GM21381 (cell line): Measurements from ENCODE around the gene TLR7.
A peak's percentile ranks its signal among the peaks of the same experiment; 100 is the strongest.

Source experiments
- ATAC-seq: cut with Tn5 transposase; IDR thresholded peaks from one replicate; pipeline ENCODE4 v1.9.1; 2021; ENCODE audit warnings: mild to moderate bottlenecking, moderate library complexity; ENCODE audit not compliant: unreplicated experiment

Gene TLR7

DNA sequence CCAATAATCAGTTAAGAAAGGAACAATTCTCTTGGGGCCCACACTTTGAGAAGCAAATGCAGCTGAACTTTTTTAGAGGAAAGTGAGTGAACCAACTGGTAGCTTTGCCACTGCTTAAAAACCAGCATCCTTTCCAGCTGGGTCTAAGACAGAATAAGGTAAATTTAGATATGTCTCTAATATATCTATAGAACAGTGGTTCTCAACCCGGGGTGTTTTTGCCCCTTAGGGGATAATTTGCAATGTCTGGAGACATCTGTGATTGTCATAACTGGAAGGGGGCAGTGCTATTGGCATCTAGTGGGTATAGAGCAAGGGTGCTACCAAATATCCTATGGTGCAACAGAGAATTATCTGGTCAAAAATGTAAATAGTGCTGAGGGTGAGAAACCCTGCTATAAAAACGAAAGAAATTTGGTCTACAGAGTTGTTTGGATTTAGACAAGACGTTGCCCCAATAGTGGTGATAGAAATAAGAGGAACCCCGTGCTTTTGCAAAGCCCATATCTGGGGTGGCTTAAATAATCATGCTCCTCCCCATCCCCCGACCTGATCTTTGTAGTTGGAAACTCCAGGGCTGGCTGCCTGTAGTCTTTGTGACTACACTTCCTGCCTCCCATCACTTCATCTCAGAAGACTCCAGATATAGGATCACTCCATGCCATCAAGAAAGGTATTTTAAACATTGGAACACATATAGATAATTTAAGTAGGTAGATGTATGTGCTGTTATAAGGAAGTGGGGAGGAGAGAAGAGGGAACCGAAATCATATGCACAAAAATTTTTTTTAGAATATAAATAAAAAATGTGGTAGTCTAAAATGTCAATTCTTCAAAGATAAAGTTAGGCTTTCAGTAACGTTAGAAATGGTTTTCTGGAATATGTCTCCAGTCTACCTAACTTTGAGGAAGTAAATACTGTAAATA, at the start of gene TLR7:
Gene TLR7, plus strand, starts transcription at position 622 of the 927 bp plus-strand sequence. CDS start 507 bp downstream, outside the sequence.
- no peak for ATAC-seq

DNA sequence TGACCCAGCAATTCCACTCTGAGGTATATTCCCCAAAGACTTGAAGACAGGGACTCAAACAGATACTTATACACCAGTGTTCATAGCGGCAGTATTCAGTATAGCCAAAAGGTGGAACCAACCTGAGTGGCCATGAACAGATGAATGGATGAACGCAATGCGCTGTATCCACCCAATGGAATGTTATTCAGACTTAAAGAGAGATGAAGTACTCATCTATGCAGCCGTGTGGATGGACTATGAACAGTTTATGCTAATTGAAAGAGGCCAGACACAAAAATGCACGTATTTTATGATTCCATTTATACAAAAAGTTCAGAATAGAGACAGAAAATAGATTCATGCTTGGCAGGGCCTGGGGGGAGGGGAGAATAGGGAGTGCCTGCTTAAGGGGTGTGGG, 49.3 kb upstream of the TLR7 start:
- no peak for ATAC-seq

DNA sequence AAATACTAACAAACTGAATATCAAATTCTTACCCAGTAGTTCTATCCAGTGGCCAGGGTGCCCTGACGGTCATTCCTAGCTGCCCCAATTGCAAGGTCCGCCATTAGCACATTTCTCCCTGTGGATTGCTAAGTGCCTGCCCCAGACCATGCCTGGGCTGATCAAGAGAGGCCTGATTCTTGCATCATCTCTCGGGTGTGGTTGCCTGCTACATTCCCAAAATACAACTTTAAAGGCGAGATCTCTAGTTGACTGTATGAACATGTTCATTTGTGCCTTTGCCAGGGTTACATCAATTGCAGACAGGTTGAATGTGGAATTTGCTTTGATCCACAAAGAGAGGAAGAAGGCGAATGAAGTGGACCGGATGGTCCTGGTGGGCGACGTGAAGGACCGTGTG, 47.6 kb upstream of the TLR7 start:
- no peak for ATAC-seq

DNA sequence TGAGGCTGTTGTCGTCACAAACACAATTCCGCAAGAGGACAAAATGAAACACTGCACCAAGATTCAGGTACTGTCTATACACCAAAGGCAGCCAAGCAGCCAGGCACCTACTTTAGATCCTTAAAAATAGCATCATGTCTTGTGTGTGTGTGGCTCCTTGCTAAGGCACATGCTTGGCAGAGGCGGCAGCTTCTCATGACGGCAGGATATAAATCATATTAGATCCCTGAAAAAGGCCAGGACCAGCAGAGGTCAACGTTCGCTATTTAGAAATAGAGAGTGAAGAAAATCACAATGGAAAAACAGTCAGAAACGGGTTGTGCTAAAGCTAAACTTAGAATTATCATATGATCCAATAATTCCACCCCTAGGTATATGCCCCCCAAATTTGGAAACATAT, 46.1 kb upstream of the TLR7 start:
- no peak for ATAC-seq

DNA sequence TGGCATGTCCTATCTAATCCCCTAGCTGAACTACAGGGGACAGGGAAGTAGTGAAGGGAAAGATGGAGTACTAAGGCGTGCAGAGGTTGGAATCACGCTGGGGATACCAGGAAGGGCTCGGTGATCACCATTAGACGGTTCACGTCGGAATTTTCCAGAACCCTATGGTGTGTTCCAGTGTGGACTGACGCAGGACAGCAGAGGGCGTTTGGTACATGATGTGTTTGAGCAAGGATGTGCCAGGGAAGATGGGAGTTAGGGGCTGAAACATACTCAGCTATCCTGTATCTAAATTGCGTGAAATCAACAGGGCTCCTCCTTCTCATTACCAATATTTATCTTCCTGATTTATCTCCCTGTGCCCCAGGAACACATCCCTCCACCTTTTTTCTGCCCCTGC, 41.9 kb upstream of the TLR7 start:
- ATAC-seq: no peak

DNA sequence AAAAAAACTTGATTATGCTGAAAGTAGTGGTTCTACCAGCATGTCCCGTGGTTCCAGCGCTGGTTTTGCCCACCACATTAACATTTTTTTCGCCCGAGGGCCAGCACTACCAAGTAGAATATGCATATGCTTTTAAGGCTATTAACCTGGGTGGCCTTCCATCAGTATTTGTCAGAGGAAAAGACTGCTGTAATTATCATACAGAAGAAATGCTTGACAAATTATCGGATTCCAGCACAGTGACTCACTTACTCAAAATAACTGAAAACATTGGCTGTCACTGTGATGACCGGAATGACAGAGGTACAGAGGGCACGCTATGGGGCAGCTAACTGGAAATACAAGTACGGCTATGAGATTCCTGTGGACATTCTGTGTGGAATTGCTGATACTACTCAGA, 41.1 kb upstream of the TLR7 start:
- ATAC-seq: no peak

DNA sequence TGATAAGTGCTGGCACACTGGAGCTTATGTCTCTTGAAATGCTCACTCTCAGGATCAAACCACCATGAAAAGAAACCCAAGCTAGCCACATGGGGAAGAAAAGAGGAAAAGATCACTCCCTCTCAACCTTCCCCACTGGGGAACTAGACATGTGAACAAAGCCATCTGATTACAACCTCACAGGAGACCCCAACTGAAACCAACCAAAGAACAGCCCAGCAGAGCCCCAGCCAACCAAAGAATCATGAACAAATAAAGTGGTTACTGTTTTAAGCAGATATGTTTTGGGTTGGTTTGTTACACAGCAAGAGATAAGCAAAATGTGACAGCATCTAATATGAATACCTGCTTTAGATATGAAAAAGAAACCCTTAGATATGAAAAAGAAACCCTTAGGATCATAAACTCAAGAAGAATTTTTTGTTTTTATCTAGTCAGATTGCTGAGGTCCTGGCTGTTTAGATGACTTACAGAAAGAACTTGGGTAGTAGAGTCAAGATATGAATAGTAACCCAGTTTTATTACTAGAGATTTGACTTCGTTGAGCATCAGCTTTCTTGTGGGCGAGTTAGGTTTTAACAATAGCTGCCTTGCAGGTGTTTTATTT, 23.7 kb upstream of the TLR7 start:
- ATAC-seq: no peak

DNA sequence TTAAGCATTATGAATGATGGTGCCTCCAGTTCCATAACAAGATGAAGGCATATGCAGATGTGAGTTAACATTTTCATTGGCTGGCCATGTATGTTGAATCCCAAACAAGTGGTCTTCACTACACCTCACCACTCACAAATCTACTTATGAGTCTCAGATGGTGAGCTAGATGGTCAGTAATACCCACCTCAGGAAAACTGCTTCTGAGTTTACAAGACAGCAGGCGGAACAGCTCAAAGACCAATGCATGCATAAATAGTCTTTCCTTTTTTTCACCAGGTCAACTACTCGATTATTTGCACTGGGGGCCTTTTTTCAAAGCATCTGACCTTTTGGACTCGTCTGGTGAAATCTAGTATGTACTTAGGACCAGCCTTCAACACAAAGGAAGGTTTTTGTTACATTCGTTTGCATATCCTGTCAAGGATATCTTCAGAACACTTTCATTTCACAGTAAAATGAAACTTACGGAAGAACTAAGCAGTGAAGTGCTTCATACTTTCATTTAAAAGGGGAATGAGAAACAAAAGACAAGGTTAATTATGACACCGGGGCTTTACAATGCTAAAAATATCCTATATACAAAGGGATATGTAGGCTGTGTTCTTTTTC, 23.1 kb upstream of the TLR7 start:
- peak; percentile 98 for ATAC-seq

DNA sequence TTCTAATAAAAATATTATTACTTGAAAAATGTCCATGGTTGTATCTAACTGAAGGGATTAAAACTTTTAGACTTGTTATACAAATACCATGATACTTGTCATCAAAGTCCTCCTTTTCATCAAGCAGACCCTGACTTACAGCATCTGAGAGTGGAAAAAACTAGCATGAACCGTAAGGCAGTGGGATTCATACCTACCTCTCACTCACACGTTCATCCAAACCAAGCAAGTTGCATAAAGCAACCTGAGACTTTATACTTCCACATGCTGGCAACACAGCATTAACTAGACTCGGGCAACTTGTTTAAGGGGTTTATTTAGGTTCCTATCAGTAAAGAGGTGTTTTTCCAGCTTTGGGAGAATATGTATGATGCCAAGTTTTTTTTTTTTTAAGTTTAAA, 22.6 kb upstream of the TLR7 start:
- ATAC-seq: peak; percentile 27

DNA sequence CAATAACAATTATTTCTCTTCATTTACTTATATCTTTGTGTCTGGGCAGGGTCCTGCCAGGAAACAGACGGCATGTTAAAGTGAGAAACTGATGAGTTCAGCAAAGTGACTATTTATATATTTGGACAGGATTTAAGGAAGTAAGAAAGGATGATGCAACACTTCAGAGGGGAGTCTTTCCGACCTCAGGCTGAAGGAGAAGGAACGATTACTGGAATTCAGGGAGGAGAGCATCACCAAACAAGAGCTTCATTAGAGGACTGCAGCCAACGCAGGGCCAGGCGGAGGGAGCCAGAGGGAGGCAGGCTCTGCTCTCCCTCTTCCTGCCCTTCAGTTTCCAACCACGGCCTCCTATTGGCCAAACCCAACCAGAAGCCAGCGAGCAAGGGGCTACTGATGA, 1.5 kb upstream of the TLR7 start:
- no peak for ATAC-seq

DNA sequence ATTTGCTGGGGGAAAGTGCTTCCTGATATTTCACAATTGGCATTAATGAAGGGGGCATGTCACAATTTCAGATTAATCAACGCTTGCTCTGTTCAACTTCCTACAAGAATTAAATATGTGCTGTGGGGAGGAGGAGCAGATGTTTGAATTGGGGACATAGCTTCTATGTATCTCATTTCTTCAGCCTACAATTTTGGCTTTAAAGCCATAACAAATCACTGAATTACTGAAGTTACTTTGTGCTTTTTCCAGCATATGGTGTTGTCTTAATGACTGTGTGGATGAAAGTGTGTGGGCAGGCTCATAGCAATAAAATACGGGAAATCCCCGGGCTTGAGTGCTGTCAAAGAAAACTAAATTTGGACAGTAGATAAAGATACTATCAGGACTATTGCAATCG, 813 bp downstream of the TLR7 start:
- ATAC-seq: no peak

DNA sequence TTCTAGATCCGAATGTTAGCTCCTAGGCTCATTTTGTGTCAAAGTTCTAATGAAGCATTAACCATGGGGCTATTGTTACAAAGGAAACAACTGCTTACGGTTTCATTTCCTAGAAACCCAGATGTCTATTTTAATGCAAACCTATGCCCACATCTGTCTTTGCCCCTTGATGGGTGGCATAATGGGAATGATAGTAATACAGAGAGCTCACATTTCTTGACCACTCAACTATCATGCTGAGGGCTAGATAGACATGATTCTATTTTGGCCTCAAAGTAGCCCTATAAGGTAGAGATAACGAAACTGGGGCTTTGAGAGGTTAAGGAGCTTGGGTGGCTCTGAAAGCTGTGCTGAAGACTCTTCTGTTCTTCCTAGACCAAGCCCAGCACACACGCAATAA, 1.9 kb downstream of the TLR7 start:
- peak; percentile 59 for ATAC-seq

DNA sequence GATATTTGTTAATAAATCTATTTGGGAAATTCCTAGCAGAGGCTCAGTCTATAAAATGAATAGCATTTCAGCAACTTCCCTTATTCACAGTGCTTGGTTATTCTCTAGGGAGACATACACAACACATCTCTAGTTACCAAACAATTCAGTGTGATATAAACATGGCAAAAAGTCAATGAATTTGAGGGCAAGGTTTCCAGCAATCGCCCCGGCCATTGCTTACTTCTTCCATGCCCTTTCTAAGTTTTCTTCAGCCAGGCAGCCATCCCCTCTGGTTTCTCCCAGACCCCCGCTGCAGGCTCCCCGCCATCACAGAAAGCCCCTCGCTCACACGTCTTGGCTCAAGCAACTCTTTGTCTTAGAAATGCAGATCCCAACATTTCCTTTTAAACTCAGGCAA, 4.4 kb downstream of the TLR7 start:
- ATAC-seq: no peak

DNA sequence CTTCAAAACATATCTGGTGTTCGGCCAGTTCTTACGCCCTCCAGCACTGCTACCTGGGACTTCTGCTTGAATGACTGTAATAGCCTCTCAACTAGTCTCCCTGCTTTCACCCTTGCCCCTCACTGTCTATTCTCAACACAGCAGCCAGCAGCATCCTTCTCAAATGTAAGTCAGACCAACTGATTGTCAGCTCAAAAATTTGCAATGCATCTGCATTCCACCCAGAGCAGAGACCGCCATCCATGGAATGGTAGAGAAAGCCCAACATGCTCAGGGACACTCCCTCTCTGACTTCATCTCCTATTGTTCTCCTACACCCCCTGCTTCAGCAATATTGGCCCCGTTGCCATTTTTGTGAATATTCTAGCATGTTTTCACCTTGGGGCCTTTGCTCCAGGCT, 5.9 kb downstream of the TLR7 start:
- no peak for ATAC-seq

DNA sequence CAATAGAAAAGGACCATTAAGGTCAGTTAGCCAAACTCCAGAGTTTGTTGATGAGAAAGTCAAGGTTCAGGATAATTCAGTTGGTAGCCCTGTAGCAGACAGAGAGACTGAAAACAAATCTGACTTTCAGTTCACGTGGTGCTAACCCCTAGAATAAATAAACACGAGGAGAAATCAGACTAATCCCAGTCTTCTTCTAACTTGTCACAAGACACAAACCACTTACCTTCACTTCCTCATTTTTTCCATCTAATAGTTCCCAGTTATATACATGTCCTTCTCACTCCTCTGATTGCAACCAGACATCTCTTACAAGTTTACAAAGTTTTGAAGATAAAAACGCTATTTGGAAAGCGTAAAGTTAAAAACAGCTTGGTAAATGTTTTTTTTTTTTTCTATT, 7.7 kb downstream of the TLR7 start:
- ATAC-seq: no peak

DNA sequence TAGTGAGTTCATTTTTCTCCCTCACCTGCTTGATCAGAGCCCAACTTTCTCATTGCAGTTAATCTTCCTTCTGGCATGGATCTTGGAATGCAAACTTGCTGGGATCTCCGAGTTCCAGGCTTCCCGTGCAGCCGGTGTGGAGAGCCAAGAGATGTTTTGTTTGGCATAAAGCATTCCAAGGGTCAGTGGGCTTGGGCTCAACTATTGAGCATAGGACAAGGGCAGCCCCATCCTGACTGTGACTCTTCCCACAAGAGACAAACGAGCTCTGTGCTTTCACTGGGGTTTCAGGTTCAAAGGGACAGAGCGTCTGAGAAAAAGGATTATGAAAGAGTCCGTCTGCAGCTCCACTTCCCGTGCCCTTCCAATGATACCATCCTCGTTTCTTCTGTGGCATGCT, 10.5 kb downstream of the TLR7 start:
- ATAC-seq: no peak

DNA sequence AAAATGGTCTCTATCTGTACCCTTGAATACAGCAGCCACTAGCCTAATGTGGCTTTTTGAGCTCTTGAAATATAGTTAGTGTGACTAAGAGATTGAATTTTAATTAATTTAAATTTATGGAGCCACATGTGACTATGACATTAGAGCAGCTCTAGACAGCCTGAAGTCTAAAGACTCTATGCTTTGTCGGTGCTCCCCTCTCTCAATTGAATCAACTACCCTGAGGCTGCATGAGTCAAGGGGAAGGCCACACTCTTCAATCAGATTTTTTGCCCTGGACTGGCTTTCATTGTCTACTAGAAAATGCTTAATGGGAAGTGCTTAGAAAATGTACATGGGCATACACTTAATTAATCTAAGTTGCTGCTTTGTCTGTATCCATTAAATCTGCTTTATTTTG, 11.7 kb downstream of the TLR7 start:
- ATAC-seq: no peak

DNA sequence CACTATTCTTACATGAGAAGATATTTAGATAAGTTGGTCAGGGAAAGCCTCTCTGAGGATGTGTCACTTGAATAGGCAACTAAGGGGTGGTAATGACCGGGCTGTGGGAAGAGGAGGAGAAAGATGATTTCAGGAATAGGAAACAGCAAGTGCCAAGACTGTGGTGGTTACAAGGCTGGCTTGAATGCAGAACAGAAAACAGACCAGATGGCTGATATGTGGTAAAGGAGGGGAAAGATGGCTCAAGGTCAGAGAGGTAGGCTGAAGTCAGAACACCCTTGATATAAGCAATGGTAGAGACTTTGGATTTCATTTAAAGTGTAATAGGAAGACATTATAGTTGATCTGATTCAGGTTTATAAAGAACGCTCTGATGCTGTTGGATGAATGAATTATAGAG, 15.0 kb downstream of the TLR7 start:
- ATAC-seq: peak; percentile 52

DNA sequence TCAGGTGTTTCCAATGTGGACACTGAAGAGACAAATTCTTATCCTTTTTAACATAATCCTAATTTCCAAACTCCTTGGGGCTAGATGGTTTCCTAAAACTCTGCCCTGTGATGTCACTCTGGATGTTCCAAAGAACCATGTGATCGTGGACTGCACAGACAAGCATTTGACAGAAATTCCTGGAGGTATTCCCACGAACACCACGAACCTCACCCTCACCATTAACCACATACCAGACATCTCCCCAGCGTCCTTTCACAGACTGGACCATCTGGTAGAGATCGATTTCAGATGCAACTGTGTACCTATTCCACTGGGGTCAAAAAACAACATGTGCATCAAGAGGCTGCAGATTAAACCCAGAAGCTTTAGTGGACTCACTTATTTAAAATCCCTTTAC, 18.6 kb downstream of the TLR7 start:
- no peak for ATAC-seq

DNA sequence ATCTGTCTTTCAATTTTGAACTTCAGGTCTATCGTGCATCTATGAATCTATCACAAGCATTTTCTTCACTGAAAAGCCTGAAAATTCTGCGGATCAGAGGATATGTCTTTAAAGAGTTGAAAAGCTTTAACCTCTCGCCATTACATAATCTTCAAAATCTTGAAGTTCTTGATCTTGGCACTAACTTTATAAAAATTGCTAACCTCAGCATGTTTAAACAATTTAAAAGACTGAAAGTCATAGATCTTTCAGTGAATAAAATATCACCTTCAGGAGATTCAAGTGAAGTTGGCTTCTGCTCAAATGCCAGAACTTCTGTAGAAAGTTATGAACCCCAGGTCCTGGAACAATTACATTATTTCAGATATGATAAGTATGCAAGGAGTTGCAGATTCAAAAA, 19.7 kb downstream of the TLR7 start:
- no peak for ATAC-seq

DNA sequence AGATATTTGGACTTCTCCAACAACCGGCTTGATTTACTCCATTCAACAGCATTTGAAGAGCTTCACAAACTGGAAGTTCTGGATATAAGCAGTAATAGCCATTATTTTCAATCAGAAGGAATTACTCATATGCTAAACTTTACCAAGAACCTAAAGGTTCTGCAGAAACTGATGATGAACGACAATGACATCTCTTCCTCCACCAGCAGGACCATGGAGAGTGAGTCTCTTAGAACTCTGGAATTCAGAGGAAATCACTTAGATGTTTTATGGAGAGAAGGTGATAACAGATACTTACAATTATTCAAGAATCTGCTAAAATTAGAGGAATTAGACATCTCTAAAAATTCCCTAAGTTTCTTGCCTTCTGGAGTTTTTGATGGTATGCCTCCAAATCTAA, 20.3 kb downstream of the TLR7 start:
- no peak for ATAC-seq

DNA sequence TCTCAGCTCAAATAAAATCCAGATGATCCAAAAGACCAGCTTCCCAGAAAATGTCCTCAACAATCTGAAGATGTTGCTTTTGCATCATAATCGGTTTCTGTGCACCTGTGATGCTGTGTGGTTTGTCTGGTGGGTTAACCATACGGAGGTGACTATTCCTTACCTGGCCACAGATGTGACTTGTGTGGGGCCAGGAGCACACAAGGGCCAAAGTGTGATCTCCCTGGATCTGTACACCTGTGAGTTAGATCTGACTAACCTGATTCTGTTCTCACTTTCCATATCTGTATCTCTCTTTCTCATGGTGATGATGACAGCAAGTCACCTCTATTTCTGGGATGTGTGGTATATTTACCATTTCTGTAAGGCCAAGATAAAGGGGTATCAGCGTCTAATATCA, 20.9 kb downstream of the TLR7 start:
- no peak for ATAC-seq
